WTC11 (cell line): Measurements from ENCODE around the gene FBXO3. TPM values are rescaled to one million over a fixed set of nuclear protein-coding genes. Genes with fewer than 3 reads are reported as not detected.

ENCODE experiments used
- ATAC-seq: fragments of 200-7000 bp; cut with Tn5 transposase; 2 replicates; pipeline ENCODE4 v1.10.0; 2021; ENCODE audit warnings: mild to moderate bottlenecking, moderate library complexity
- CTCF ChIA-PET: fragments of 300-600 bp; sonication (Branson Sonifier 250); formaldehyde crosslinking; loops from one replicate; lab custom pipeline; 2021; ENCODE audit warnings: antibody characterized with exemption; lab: Charles Lee
- POLR2A ChIA-PET: fragments of 350-600 bp; sonication (Branson Sonifier 250); formaldehyde crosslinking; loops from one replicate; lab custom pipeline; 2021; ENCODE audit warnings: antibody characterized with exemption; lab: Charles Lee
- DNase-seq: peaks from one replicate; pipeline ENCODE4 v3.0.0; 2021; ENCODE audit warnings: low spot score
- H3K27ac Mint-ChIP-seq: 2 replicates; pipeline ENCODE4 v1.8.0; 2021; ENCODE audit warnings: mixed read lengths
- H3K27me3 Mint-ChIP-seq: 2 replicates; pipeline ENCODE4 v1.8.0; 2021; ENCODE audit warnings: low read depth, mild to moderate bottlenecking, moderate library complexity, mixed read lengths
- H3K36me3 Mint-ChIP-seq: 2 replicates; pipeline ENCODE4 v1.8.0; 2021; ENCODE audit warnings: mixed read lengths
- H3K4me1 Mint-ChIP-seq: 2 replicates; pipeline ENCODE4 v1.8.0; 2022; ENCODE audit warnings: mixed read lengths
- H3K4me3 Mint-ChIP-seq: 2 replicates; pipeline ENCODE4 v1.8.0; 2021; ENCODE audit warnings: mild to moderate bottlenecking, moderate library complexity, mixed read lengths
- H3K9me3 Mint-ChIP-seq: 2 replicates; pipeline ENCODE4 v1.8.0; 2021; ENCODE audit warnings: mixed read lengths
- ATF1 ChIP-seq: sonication (generic); formaldehyde crosslinking; IDR thresholded peaks from 2 replicates; pipeline ENCODE4 v1.8.1; 2023; ENCODE audit warnings: mild to moderate bottlenecking, moderate library complexity, missing genetic modification reagents
- CBFB ChIP-seq: sonication (generic); formaldehyde crosslinking; IDR thresholded peaks from 2 replicates; pipeline ENCODE4 v1.8.1; 2022; ENCODE audit warnings: mild to moderate bottlenecking, low read depth, missing genetic modification reagents
- CREM ChIP-seq: sonication (generic); formaldehyde crosslinking; IDR thresholded peaks from 2 replicates; pipeline ENCODE4 v1.8.1; 2022; ENCODE audit warnings: mild to moderate bottlenecking, missing genetic modification reagents, moderate library complexity
- FOXJ3 ChIP-seq: sonication (generic); formaldehyde crosslinking; IDR thresholded peaks from 2 replicates; pipeline ENCODE4 v1.9.0; 2021; ENCODE audit warnings: missing genetic modification reagents, mild to moderate bottlenecking, borderline replicate concordance
- IRF2 ChIP-seq: sonication (generic); formaldehyde crosslinking; IDR thresholded peaks from 2 replicates; pipeline ENCODE4 v1.8.0; 2022; ENCODE audit warnings: low read depth, missing genetic modification reagents, borderline replicate concordance
- MXD4 ChIP-seq: fragments of 250-450 bp; sonication (Bioruptor Pico); IDR thresholded peaks from 2 replicates; pipeline ENCODE4 v1.8.0; 2021; ENCODE audit warnings: mild to moderate bottlenecking, moderate library complexity, borderline replicate concordance
- NR2C2 ChIP-seq: sonication (generic); formaldehyde crosslinking; IDR thresholded peaks from 2 replicates; pipeline ENCODE4 v1.8.0; 2022; ENCODE audit warnings: mild to moderate bottlenecking, missing genetic modification reagents
- NR3C1 ChIP-seq: sonication (generic); formaldehyde crosslinking; conservative IDR thresholded peaks from 2 replicates; pipeline ENCODE4 v1.8.1; 2023; ENCODE audit warnings: low read depth, mild to moderate bottlenecking, missing genetic modification reagents
- PRRX2 ChIP-seq: fragments of 250-450 bp; sonication (Bioruptor Pico); IDR thresholded peaks from 2 replicates; pipeline ENCODE4 v1.8.0; 2021; ENCODE audit warnings: mild to moderate bottlenecking
- SOX15 ChIP-seq: fragments of 250-450 bp; sonication (Bioruptor Pico); IDR thresholded peaks from 2 replicates; pipeline ENCODE4 v1.9.0; 2021; ENCODE audit warnings: mild to moderate bottlenecking
- TCF7 ChIP-seq: sonication (generic); formaldehyde crosslinking; IDR thresholded peaks from 2 replicates; pipeline ENCODE4 v1.8.0; 2022; ENCODE audit warnings: mild to moderate bottlenecking, low read depth, missing genetic modification reagents, moderate library complexity
- TP53 ChIP-seq: sonication (generic); formaldehyde crosslinking; IDR thresholded peaks from 2 replicates; pipeline ENCODE4 v1.8.1; 2023; ENCODE audit warnings: mild to moderate bottlenecking, missing genetic modification reagents
- ZNF219 ChIP-seq: sonication (generic); formaldehyde crosslinking; IDR thresholded peaks from 2 replicates; pipeline ENCODE4 v1.8.0; 2023; ENCODE audit warnings: missing genetic modification reagents, mild to moderate bottlenecking, borderline replicate concordance
- ZNF317 ChIP-seq: sonication (generic); formaldehyde crosslinking; IDR thresholded peaks from 2 replicates; pipeline ENCODE4 v1.8.1; 2023; ENCODE audit warnings: low read depth, mild to moderate bottlenecking, moderate library complexity, missing genetic modification reagents, borderline replicate concordance
- ZNF423 ChIP-seq: fragments of 250-450 bp; sonication (Bioruptor Pico); IDR thresholded peaks from 2 replicates; pipeline ENCODE4 v2.1.2; 2022; ENCODE audit warnings: mild to moderate bottlenecking, moderate library complexity
- total RNA-seq: library from RNA; stranded (reverse); gene quantifications from 3 replicates; pipeline ENCODE4 v1.2.3, GENCODE V29; 2021
- TF ChIP-seq, protein P1 (sequence below): fragments of 250-450 bp; sonication (Bioruptor Pico); IDR thresholded peaks from 2 replicates; pipeline ENCODE4 v1.8.0; 2021; ENCODE audit warnings: mild to moderate bottlenecking
- TF ChIP-seq, protein P2 (sequence below): sonication (generic); formaldehyde crosslinking; IDR thresholded peaks from 2 replicates; pipeline ENCODE4 v1.8.0; 2023; ENCODE audit warnings: missing genetic modification reagents
- TF ChIP-seq, protein P3 (sequence below): sonication (generic); formaldehyde crosslinking; IDR thresholded peaks from 2 replicates; pipeline ENCODE4 v1.8.1; 2022; ENCODE audit warnings: mild to moderate bottlenecking, missing genetic modification reagents, moderate library complexity, borderline replicate concordance
- TF ChIP-seq, protein P4 (sequence below): sonication (generic); formaldehyde crosslinking; IDR thresholded peaks from 2 replicates; pipeline ENCODE4 v1.8.1; 2023; ENCODE audit warnings: mild to moderate bottlenecking, missing genetic modification reagents, borderline replicate concordance

FBXO3 gene
- total RNA-seq, 1 experiment from 2014 or later = 14.5 TPM

DNA sequence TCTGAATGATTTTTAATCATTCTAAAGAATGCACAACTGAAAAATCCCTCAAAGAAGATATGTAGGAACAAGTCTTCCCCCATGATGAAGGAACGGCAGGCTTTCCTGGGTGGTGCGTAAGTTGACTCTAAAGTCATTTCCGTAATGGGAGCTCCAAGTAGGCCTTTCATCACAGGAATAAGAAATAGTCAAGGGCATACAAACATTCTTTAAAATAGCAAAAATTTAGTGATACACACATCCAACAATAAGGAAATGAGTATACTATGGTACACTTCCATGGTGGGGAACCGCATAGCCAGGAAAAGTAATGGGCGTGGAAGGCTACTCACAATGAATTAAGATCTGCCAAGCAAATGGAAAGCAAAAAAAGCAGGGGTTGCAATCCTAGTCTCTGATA is 48.8 kb downstream of the FBXO3 start:
- Mint-ChIP-seq H3K4me1 (peaks cover 19% of the 10 kb centered on the region), H3K27ac (no peak overlapping the region), H3K36me3 (peaks cover 10% of the 10 kb centered on the region), H3K27me3 (no peaks in the 10 kb centered on the region), H3K9me3 (0 out of 2 replicates have a peak, but pooled peaks cover 6% of the 10 kb centered on the region), H3K4me3 (no peak overlapping the region)
- ChIA-PET POLR2A (no interaction called here), CTCF (no interaction called here)
- TF ChIP-seq, protein P1, sequence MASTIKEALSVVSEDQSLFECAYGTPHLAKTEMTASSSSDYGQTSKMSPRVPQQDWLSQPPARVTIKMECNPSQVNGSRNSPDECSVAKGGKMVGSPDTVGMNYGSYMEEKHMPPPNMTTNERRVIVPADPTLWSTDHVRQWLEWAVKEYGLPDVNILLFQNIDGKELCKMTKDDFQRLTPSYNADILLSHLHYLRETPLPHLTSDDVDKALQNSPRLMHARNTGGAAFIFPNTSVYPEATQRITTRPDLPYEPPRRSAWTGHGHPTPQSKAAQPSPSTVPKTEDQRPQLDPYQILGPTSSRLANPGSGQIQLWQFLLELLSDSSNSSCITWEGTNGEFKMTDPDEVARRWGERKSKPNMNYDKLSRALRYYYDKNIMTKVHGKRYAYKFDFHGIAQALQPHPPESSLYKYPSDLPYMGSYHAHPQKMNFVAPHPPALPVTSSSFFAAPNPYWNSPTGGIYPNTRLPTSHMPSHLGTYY (CRISPR knock-in tag) = no peak
- no peak for TF ChIP-seq CBFB (CRISPR knock-in tag)
- no peak for TF ChIP-seq CREM (CRISPR knock-in tag)
- DNase-seq = no peak
- ATAC-seq = no peak

DNA sequence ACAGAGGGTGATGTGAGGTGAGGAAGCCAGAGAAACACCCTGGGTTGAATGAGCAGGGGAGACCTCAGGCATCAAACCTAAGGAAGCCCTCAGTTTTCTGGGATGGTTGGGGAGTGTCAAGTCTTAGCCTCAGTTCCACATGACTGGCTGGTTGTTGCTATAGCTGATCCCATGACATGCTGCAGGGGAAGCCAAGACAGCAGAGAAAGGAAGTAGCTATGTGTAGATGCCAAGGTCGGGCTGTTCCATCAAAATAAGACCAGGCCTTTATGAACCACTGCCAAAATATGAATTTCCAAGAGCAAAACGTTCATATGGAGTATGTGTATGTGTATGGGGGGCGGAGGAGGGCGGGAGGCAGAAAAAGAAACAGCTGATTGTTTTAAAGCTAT is 49.7 kb downstream of the FBXO3 start:
- DNase-seq = no peak
- peaks cover 19% of the 10 kb centered on the region for H3K4me1 Mint-ChIP-seq
- POLR2A ChIA-PET = no interaction called here
- peak overlapping the region; percentile 59 for H3K27ac Mint-ChIP-seq
- ATAC-seq = no peak
- peaks cover 16% of the 10 kb centered on the region for H3K36me3 Mint-ChIP-seq
- TF ChIP-seq, protein P2, sequence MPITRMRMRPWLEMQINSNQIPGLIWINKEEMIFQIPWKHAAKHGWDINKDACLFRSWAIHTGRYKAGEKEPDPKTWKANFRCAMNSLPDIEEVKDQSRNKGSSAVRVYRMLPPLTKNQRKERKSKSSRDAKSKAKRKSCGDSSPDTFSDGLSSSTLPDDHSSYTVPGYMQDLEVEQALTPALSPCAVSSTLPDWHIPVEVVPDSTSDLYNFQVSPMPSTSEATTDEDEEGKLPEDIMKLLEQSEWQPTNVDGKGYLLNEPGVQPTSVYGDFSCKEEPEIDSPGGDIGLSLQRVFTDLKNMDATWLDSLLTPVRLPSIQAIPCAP (CRISPR knock-in tag) = no peak
- TF ChIP-seq PRRX2 (CRISPR knock-in tag) (no peak), IRF2 (no peak), TCF7 (no peak)
- TF ChIP-seq, protein P3, sequence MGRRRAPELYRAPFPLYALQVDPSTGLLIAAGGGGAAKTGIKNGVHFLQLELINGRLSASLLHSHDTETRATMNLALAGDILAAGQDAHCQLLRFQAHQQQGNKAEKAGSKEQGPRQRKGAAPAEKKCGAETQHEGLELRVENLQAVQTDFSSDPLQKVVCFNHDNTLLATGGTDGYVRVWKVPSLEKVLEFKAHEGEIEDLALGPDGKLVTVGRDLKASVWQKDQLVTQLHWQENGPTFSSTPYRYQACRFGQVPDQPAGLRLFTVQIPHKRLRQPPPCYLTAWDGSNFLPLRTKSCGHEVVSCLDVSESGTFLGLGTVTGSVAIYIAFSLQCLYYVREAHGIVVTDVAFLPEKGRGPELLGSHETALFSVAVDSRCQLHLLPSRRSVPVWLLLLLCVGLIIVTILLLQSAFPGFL (CRISPR knock-in tag) = no peak
- no peaks in the 10 kb centered on the region for H3K27me3 Mint-ChIP-seq
- H3K9me3 Mint-ChIP-seq = 0 out of 2 replicates have a peak, but pooled peaks cover 6% of the 10 kb centered on the region
- H3K4me3 Mint-ChIP-seq = no peak overlapping the region
- CTCF ChIA-PET = interaction anchor here (1.3 kb wide), 1 partner anchor 34 kb away, joined by 3 read pairs; no protein-coding TSS in a partner anchor

DNA sequence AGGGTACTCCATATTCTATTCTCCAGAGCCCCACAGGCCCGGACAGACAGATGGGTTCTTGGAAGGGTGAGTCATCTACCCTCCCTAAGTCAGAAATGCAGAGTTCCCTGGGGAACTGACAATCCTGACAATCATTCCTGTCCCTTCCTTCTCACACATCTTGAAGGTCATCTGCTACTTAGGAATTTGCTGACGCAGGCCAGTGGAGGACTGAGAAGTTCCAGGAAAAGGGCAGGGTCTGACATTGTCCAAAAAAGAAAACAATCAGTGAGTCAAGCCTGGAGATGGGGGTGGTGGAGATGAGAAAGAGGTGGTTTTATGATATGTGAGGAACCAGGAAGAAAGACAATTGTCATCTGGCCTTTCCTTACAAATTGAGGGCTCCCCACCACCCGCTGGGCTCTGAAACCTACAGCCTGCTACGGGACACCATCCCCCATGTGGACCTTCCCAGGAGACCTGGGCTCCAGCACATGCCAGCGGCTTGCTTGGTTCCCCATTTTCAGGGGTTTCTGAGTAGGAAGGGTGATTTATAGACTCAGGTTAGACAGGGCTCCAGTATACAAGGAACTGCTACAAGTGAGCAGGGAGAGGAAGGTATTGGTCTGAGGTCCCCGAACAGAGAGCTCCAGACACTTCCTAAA is 51.0 kb downstream of the FBXO3 start:
- ChIA-PET CTCF (interaction anchor here (1.3 kb wide), 1 partner anchor 33 kb away, joined by 3 read pairs; no protein-coding TSS in a partner anchor), POLR2A (no interaction called here)
- H3K4me3 Mint-ChIP-seq = no peak overlapping the region
- H3K9me3 Mint-ChIP-seq = 0 out of 2 replicates have a peak, but pooled peaks cover 6% of the 10 kb centered on the region
- H3K27ac Mint-ChIP-seq = no peak overlapping the region
- peaks cover 16% of the 10 kb centered on the region for H3K4me1 Mint-ChIP-seq
- H3K36me3 Mint-ChIP-seq = peaks cover 10% of the 10 kb centered on the region
- H3K27me3 Mint-ChIP-seq = no peaks in the 10 kb centered on the region
- ATAC-seq (no peak), DNase-seq (no peak)
- TF ChIP-seq NR3C1 (CRISPR knock-in tag) = no peak
- TF ChIP-seq ZNF317 (CRISPR knock-in tag) = no peak
- TF ChIP-seq SOX15 (CRISPR knock-in tag) = no peak
- TF ChIP-seq, protein P1 (CRISPR knock-in tag) = no peak

- no peak for ATAC-seq
- ChIA-PET POLR2A (no interaction called here), CTCF (no interaction called here)
- no peak for TF ChIP-seq MXD4 (CRISPR knock-in tag)
- TF ChIP-seq ZNF423 (CRISPR knock-in tag) = no peak
- TF ChIP-seq, protein P4, sequence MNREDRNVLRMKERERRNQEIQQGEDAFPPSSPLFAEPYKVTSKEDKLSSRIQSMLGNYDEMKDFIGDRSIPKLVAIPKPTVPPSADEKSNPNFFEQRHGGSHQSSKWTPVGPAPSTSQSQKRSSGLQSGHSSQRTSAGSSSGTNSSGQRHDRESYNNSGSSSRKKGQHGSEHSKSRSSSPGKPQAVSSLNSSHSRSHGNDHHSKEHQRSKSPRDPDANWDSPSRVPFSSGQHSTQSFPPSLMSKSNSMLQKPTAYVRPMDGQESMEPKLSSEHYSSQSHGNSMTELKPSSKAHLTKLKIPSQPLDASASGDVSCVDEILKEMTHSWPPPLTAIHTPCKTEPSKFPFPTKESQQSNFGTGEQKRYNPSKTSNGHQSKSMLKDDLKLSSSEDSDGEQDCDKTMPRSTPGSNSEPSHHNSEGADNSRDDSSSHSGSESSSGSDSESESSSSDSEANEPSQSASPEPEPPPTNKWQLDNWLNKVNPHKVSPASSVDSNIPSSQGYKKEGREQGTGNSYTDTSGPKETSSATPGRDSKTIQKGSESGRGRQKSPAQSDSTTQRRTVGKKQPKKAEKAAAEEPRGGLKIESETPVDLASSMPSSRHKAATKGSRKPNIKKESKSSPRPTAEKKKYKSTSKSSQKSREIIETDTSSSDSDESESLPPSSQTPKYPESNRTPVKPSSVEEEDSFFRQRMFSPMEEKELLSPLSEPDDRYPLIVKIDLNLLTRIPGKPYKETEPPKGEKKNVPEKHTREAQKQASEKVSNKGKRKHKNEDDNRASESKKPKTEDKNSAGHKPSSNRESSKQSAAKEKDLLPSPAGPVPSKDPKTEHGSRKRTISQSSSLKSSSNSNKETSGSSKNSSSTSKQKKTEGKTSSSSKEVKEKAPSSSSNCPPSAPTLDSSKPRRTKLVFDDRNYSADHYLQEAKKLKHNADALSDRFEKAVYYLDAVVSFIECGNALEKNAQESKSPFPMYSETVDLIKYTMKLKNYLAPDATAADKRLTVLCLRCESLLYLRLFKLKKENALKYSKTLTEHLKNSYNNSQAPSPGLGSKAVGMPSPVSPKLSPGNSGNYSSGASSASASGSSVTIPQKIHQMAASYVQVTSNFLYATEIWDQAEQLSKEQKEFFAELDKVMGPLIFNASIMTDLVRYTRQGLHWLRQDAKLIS (CRISPR knock-in tag) = no peak
- no peak for TF ChIP-seq NR2C2 (CRISPR knock-in tag)
- TF ChIP-seq TCF7 = no peak
- no peak for TF ChIP-seq TP53
- no peak for TF ChIP-seq ZNF219 (CRISPR knock-in tag)
- TF ChIP-seq FOXJ3 (CRISPR knock-in tag) = no peak
- no peak for TF ChIP-seq ATF1
- Mint-ChIP-seq H3K9me3 (0 out of 2 replicates have a peak, but pooled peaks cover 1% of the 10 kb centered on the region), H3K4me3 (no peak overlapping the region), H3K36me3 (peaks cover 9% of the 10 kb centered on the region), H3K27ac (no peak overlapping the region), H3K27me3 (no peaks in the 10 kb centered on the region), H3K4me1 (peaks cover 16% of the 10 kb centered on the region)
- no peak for DNase-seq
Observed at GRCh38 chr11:33722590-33723234, 51.6 kb downstream of the FBXO3 start.
